Endothelial cell of umbilical vein (primary cell): Measurements from ENCODE around the gene ZMPSTE24.

Experiments used
- EZH2 ChIP-seq: IDR thresholded peaks from 2 replicates; pipeline ENCODE4 v1.6.1; 2012; ENCODE audit warnings: borderline replicate concordance, low read depth, mild to moderate bottlenecking, moderate library complexity, low read length, inconsistent platforms; ENCODE audit not compliant: severe bottlenecking
- MYC ChIP-seq: IDR thresholded peaks from one replicate; pipeline ENCODE4 v1.6.1; 2011; ENCODE audit warnings: mild to moderate bottlenecking, low read depth, low read length
- POLR2A ChIP-seq: IDR thresholded peaks from 2 replicates; pipeline ENCODE4 v1.6.1; 2012; ENCODE audit warnings: low read depth, mild to moderate bottlenecking, control low read depth, low read length
- POLR2AphosphoS5 ChIP-seq: IDR thresholded peaks from 2 replicates; pipeline ENCODE4 v1.6.1; 2012; ENCODE audit warnings: low read depth, mild to moderate bottlenecking, control low read depth, low read length, moderate library complexity; ENCODE audit not compliant: insufficient read depth
- TF ChIP-seq, protein P1 (sequence below), 2 donors: IDR thresholded peaks; 1 replicate in 1 of 2; 2 replicates in 1 of 2; pipeline ENCODE4 v1.5.1; 2011; ENCODE audit warnings: low read length in 2 of 2, mild to moderate bottlenecking in 2 of 2, moderate library complexity in 2 of 2, control low read depth in 1 of 2, inconsistent platforms in 1 of 2, low read depth in 1 of 2; ENCODE audit not compliant: insufficient read depth in 1 of 2; ENCODE audit errors: extremely low read depth in 1 of 2

- TF ChIP-seq EZH2 (no peak), MYC (no peak), POLR2A (no peak), POLR2AphosphoS5 (no peak)
- TF ChIP-seq, protein P1, sequence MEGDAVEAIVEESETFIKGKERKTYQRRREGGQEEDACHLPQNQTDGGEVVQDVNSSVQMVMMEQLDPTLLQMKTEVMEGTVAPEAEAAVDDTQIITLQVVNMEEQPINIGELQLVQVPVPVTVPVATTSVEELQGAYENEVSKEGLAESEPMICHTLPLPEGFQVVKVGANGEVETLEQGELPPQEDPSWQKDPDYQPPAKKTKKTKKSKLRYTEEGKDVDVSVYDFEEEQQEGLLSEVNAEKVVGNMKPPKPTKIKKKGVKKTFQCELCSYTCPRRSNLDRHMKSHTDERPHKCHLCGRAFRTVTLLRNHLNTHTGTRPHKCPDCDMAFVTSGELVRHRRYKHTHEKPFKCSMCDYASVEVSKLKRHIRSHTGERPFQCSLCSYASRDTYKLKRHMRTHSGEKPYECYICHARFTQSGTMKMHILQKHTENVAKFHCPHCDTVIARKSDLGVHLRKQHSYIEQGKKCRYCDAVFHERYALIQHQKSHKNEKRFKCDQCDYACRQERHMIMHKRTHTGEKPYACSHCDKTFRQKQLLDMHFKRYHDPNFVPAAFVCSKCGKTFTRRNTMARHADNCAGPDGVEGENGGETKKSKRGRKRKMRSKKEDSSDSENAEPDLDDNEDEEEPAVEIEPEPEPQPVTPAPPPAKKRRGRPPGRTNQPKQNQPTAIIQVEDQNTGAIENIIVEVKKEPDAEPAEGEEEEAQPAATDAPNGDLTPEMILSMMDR (IDR thresholded peaks at IDR 0.05; ENCODE audit: extremely low read depth in 1 of 2, insufficient read depth in 1 of 2, low read depth in 1 of 2, low read length in 2 of 2): no peak
Observed at GRCh38 chr1:40218333-40218732, 39.7 kb upstream of the ZMPSTE24 start.
